Stimulated activated CD4-positive, alpha-beta T cell treated with anti-CD3 and anti-CD28 coated beads, Interleukin-4, amount 100 ng/mL, for 1 hour (primary cell): ENCODE data around the gene PDE6C.

Experiments
- DNase-seq: peaks from one replicate; pipeline ENCODE4 v3.0.0-alpha.2; 2020

PDE6C gene

DNA sequence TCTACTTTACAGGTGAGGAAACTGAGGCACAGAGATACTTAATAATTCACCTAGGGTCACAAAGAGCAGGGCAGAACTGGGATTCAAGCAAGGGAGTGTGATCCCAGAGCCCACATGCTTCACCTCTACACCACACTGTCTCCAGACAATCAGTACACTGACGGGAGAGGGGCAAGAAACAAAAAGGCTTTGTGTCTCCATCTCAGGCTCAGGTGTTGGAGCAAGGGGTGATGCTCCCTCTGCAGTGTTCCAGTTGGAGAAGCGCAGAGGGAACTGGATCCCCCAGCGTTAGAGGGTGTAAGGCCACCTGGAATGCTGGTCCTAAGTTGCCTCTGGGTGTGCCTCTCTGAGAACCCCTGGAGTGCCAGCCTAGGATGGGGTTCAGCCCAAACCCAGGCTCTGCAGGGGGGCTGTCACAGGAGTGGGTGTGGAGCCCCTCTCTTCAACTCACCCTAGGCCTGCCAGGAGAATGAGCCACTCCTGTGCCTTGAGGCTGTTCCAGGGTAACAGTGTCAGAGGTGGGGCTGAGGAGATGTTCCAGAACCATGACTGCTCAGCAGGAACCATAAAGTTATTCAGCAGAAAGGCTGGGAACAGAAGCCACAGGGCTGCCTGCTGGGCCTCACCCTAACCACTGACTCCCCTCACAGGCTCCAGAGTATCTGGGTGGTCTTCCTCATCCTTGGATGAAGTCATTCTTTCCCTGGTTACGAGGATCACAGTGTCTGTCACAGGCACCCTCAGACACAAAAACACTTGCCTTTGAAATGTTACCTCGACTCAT, 16.8 kb upstream of the PDE6C start:
- no peak for DNase-seq

DNA sequence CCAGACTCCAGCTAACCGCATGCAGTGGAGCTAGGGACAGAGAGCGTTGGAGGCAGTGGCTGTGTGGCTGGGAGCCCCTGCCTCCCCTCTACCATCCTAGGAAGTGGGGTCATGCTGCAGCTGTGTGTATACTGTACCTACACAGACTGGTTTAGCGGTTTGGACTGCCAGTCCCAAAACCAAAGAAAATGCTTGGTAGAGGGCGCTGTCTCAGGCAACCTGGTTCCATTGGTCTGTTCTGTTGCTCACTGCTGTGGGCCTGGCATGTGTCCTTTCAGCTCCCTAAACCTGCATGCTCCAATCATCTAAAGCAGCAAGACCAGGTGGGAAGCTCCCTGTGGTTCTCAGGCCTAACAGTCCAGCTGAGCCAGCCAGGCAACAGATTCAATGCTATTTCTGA, 15.8 kb upstream of the PDE6C start:
- no peak for DNase-seq

DNA sequence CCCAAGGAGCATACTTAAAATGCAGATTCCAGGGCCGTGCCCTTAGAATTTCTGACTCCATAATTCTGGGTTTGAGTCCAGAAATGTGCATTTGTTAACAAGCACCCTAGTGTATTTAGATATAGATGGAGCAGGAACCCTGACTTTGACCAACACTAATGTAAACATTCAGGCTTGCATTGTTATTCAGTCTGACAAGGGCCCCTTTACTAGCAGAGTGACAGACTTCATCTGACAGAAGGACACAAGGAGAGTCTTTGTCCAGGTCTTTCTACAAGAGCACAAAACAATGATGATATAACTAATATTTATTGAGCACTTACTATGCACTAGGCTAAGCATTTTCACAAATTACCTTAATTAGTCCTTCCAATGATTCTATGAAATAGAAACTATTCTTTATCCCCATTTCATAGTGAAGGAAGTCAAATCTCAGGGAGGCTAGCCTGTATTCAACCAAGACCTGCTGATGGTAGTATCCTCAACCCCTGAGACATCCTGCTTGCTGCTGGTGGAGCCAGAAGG, 15.2 kb upstream of the PDE6C start:
- no peak for DNase-seq

DNA sequence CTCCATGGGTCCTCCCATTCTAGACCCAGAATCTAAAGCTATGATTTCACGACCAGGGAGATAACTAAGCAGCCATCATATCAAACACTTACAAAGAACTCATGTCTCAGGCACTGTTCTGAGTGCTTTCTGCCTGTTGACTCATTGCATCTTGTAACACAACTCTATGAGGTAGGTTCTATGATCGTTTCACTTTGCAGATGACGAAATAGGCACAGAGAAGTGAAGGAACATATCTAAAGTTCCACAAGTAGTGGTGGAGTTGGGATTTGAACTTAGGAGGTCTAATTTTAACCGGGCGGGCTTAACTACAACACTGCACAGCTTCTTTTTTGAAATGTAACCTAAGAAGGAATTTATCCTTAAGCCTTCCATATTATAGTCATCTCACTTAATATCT, 14.2 kb upstream of the PDE6C start:
- DNase-seq, result no peak

DNA sequence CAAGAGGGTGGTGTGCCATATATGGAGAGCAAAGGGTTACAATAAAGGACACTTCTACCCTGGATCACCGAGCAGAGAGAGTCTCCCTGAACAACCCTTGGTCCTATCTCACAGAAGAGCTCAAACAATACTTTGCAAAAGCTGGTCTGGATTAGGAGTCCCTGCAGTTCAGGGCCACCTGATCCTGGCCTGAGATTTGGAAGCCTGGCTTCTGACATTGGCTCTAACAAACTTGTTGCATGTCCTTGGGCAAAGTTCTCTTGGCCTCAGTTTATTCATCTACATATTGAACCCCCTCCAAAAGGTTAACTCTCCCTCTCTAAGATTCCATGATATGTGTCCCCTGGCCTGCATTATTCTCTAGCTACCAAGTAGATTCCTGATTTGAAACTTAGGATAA, 13.0 kb upstream of the PDE6C start:
- DNase-seq, result no peak

DNA sequence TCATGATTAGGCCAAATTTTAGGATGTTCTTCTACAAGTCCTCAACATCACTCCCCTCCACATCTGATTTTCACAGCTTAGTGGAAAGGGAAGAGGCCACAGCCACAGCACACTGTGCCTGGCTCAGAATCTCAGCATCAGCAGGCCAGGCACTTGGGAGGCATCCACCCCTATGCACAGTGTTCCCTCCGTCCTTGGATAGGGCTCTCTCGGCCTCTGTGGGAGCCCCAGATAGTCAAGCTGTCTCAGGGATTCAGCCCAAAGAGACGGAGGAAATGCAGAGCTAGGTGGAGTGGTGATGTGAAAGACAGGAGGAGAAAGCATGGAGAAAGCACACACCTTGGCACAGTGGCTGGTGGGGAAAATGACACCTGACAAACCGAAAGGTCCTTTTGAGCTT, 12.6 kb upstream of the PDE6C start:
- no peak for DNase-seq

DNA sequence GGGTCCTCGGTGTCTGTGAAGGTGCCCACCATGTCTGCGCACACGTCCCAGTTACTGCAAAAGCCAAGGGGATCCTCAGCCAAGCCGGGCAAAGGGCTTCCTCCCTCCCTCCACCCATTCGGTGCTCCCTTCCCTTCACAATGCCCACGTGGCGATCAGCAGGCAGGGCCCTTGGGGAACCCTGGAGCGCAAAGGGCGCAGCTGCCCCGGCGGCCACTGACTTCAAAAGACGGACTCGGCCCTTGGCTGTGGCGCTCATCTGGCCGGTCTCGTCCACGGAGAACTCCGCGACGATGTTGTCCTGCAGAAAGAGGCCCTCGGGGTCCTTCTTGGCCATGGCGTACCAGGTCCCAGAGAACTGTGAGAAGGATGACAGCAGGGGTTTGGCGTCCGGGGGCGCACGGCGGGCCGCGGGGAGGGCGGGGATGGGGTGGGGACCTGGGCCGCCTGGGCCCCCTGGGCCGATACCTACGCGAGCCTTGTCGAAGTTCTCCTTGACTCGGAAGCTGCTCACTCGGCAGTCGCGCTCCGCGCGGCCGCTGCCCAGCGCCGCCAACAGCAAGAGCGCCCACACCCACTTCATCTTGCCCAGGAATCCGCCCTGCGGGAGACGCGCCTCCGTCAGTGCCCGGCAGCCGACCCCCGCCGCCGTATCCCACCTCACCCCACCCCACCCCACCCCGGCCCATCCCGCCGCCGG, 11.7 kb upstream of the PDE6C start:
- no peak for DNase-seq

DNA sequence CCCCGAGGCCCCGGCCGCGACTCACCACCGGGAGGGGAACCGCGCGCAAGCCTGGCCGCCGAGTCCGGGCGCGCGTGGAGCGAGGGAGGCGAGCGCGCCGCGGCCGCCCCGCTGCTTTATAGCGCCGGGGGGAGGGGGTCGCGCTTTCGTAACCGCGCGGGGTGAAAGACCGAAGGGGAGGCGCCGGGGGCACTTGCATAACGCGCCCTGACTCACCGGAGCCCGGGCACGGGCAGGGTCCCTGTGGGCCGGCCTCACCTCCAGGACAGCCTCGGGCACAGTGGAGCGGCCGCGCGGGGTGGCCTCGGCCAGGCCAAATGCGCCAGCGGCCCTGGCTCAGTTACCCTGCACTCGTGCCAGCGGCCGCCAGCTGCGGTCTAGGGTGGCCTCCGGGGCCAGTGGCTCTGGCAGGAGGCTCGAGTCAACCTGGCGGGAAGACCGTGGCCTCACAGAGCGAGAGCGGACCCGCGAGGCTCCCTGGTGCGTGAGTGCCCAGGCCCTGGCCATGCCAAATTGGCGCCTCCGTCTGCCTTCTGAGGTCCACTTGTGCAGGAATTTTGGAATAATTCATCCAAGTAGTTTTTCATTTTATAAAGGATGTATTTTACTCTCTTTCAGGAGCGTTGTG, 11.1 kb upstream of the PDE6C start, which contains the start of gene RBP4:
RBP4 (minus strand) TSS at position 90 of the 628 bp plus-strand sequence. CDS start 207 bp downstream, outside the sequence.
- DNase-seq, result no peak

DNA sequence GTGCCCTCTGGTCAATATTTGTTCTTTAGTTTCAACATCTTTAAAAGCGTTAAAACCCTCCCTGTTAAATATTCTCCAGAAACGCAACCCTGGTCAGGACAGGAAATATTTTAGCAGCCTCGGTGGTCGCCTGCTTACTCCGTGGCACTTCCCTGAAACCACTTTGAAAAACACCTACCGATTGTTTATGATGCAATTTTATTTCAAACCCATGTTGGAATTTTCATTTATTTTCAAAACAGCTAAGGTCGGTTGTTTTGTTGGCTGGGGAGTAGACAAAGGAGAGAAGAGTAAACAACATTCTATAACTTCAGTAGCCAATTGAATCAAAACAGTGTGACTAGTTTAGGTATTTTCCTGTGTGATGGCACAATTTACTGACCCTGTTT, 10.6 kb upstream of the PDE6C start:
- DNase-seq, result no peak

DNA sequence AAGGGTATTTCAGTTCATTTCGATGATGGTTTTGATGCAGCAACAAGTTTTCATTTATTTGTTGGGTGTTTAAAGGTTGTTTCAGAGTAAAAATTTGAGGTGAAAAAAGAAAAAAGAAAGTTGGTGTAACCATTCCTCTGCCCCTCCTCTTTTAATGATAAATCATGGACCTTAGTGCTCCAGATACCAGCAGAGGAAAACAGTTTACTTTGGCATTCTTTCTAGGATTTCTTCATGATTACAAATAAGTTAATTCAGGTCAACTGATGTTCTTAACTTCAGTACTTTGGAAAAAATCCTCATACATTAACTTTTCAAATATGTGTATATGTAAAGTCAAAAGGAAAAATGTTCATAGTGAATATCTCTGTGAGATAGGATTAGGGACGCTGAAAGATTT, 9.3 kb upstream of the PDE6C start:
- no peak for DNase-seq

DNA sequence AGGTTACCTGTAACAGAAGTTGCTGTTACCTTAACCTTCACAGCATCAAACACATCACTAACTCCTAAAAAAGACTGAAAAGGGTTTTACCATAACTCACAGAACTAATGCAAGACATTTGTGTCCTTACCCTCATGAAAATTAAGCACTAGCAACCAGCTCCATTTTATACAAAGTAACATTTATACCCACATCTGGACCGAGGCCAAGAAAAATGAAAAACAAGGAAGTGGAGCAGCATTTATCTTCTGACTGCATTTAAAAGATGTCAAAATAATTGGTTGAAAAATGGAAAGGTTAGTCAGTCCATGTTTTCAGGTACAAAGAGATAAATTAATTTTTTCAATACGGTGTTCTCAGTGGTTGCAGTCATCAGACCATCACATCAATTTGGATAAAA, 8.2 kb upstream of the PDE6C start:
- DNase-seq, result no peak

DNA sequence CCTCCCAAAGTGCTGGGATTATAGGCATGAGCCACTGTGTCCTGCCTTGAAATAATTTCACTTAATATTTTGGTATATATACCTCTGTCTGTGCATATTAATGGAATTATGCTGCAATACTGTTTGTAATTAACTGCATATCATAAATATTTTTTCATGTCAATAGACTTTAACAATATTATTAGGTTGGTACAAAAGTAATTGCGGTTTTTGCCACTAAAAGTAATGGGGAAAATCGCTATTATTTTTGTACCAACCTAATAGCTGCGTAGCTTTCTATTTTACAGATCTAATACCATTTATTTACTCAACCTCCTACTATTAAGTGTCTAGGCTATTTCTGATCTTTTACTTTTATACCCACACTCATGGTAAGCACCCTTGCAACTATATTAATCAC, 3.9 kb upstream of the PDE6C start:
- no peak for DNase-seq

DNA sequence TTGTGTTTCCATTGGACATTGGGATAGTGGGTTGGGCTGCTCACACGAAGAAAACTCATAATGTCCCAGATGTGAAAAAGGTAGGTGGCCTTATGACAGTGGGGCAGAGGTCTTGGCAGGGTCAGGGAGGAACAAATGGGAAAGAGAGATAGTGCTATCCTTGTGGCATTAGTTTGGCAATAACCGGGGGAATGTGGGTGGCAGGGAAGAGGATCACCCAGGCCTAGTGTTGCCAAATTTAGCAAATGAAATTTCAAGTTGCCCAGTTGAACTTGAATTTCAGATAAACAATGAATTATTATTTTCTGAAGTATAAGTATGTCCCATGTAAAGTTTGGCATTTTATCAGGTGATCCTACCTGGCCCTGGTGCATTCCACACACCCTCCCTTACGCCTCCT, 789 bp downstream of the PDE6C start:
- DNase-seq, result no peak

DNA sequence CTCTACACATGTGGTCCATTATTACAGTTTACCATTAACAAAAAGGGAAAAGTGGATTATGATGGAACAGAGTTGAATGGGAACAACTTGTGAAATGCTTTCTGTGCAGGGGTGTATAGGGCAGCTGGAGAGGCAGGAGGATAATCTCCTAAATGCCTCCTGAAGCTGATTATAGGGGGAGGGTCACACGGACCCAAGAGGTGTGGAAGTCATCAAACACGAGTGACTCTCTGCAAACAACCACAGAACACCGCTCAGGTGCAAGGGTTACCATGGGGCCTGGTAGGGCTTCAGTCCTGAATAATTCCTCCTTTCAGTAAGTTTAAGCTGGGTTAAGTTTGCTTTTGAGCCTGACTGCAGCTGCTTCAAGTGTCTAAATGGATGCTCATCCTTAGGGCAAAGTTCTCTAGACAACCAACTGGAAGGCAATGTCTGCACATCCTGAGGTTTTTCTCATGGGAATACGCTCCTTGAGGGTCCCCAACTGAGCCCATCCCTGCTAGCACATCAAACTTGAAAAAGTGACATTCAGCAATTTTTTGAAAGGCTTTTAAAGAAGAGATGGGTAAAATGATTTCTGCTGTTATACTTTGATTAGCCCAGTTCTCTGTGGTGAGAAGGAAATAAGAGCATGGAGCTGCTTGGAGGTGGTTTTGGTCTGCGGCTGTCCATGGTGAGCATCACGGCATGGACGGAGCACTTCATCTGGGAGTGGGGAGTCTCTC, 1.9 kb downstream of the PDE6C start:
- DNase-seq, result no peak

DNA sequence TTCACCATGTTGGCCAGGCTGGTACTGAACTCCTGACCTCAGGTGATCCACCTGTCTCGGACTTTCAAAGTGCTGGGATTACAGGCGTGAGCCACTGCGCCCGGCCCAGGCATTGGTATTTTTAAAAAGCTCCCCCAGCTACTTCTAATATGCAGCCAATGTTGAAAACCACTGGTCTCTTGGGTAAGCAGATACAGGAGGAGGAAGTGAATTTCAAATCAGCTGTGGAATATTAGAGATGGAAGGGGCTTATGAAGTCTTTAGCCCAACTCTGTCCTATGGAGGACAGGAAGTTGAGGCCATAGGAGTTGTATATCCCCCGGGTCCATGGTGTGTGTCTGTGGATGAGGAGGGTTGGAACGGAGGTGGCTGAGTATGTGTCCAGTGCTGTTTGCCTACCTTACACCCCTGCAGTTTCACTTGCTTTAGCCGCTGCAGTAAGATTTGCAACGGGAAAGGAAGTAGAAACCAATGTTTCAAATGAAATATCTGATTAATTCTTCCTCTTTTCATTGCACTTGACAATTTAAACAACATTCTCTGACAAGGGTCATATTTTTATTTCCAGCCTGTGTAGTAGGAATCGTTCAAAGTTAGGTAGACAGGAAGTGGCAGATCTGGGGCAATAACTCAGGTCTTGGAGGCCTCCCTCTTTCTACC, 3.4 kb downstream of the PDE6C start:
- DNase-seq, result no peak

DNA sequence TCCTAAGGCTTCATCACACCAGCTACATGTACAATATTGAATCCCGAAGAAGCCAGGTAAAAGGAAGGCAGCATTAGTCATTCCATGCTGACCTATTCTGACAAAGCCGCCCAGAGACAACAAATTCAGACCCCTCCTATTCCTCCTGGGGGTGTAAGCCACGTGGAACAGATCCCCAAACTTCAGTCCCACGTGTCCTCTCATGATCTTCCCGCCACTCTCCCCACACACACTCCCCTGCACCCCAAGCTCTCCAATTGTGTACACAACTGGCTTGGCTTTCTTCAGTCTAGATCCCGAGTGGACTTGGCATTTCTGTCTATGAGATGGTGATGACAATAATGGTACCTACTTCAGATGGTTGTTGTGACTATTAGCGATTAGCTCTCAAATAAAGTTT, 8.6 kb downstream of the PDE6C start:
- DNase-seq, result no peak

DNA sequence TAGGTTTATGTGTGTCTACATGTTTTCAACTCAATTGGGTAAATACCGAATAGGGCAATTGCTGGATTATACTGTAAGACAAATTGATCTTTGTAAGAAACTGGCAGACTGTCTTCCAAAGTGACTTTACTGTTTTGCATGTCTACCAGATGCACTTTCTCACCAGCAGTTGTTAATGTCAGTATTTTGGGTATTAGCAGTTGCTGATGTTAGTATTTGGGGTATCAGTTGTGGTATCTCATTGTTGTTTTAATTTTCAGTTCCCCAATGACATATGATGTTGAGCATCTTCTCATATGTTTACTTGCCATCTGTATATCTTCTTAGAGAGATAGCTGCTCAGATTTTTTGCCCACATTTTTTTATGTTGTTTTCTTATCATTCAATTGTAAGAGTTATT, 10.6 kb downstream of the PDE6C start:
- DNase-seq, result no peak

DNA sequence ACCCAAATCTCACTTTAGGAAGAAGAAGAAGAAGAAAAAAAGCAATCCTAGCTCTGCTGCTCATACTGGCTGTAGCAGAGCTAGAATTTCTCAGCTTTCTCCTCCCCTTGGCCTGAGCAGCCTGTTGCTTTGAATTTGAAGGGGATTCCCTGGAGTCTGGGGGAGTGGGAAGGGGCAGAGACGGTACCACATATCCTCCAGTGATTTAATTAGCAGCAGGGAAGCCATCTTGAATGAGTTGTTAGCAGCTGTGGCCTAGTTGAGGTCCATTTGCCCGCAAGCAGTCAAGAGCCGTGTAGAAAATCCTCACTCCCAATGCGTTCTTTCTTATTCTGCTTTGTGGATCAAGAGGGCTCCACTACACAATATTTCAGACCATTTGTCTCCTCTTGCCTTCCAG, 16.5 kb downstream of the PDE6C start:
- DNase-seq, result no peak

DNA sequence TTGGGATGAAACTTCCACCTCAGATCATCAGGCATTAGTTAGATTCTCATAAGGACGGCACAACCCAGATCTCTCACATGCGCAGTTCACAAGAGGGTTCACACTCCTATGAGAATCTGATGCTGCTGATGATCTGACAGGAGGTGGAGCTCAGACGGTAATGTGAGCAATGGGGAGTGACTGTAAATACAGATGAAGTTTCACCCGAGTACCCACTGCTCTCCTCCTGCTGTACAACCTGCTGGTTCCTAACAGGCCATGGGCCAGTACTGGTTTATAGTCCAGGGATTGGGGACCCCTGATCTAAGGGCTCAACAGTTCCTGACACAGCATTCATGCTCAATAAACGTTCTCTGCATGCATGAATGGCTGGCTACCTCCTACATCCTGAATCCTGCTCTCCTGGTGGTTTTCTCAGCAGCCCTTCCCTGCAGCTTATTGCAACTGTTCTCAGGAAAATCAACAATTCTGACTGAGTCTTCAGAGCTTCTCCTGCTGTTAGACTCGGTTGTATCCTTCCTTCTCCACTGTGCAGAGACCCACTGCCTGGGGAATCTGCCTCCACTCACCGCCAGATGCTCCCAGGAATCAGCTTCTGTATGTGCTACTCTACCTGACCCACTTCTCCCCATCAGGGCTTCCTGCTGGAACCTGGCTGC, 17.4 kb downstream of the PDE6C start:
- DNase-seq, result no peak

DNA sequence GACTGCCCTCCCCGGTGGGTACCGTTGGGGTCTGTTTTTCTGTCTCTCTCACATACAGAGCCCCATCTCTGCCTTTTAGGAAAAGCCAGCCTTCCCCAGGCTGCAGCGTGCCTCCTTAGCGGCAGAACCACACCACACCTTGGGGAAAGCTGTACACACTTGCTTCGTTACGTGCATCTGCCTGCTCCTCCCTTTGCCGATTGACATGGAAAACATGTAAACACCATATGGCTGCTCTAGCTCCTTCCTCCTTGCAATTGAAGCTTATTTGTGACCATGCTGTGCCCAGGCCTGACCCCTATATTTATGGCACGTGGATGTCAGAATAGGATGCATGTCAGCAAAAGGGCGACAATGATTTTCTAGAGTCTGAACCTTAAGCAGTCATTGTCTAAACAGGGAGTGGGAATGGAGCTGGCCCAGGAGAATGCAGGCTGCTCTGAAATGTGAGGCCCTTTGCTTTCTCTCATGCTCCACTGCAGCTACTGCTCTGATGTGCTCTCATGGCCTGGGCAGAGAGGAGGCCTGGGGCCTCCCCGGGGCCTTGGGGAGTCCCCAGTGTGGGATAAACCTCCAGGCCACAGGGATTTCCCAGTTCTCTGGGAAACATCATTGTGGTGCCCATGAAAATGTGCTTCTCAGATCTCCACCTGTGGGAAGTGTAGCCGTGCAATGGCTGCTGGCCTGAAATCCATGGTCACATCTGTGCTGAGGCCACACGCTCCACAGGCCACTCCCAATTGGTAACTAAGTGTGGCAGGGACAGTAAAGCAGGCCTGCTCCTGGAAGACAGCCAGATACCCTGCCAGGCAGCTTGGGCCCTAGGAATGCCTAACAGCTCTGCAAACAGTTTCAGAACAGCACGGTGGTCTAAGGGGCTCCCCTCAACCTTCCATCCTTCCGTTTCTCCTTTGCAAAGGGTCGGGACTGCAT, 18.6 kb downstream of the PDE6C start:
- no peak for DNase-seq

DNA sequence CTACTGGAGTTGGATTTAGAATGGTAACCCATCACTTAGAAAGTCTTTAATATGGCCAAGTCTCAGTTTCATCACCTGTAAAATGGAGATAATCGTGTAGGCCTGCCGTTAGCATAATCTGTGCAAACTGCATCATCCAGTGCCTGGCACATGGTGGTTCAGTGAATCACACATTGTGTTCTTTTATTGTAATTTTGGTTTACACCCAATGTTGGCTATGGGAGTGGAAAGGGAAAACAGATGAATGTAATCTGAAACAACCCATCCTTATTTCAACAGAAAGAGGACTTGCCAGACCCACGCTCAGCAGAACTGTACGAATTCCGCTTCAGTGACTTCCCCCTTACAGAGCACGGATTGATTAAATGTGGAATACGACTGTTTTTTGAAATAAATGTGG, 27.5 kb downstream of the PDE6C start:
- no peak for DNase-seq
